ENCODE results near the gene SORCS2. TPM values are rescaled to one million over a fixed set of nuclear protein-coding genes. Genes with fewer than 3 reads are reported as not detected.

Gene SORCS2
- total RNA-seq, 1 experiment from 2014 or later: not detected

- POLR2A ChIA-PET: no interaction called here
- BruUV-seq (replicated peaks): no TSS peak
- Mint-ChIP-seq H3K27me3 (ENCODE audit: insufficient read depth, unreplicated experiment) (peaks cover 42% of the 10 kb centered on the region), H3K4me3 (ENCODE audit: unreplicated experiment) (no peak overlapping the region), H3K9me3 (ENCODE audit: unreplicated experiment) (no peaks in the 10 kb centered on the region), H3K27ac (ENCODE audit: low read depth, unreplicated experiment) (no peak overlapping the region), H3K4me1 (ENCODE audit: insufficient read depth, unreplicated experiment) (peaks cover 7% of the 10 kb centered on the region), H3K36me3 (ENCODE audit: insufficient read depth, unreplicated experiment) (no peaks in the 10 kb centered on the region)
- intact Hi-C loops (cut with micrococcal nuclease): no loop called here
- CTCF ChIA-PET: no interaction called here
- TF ChIP-seq, protein P1, sequence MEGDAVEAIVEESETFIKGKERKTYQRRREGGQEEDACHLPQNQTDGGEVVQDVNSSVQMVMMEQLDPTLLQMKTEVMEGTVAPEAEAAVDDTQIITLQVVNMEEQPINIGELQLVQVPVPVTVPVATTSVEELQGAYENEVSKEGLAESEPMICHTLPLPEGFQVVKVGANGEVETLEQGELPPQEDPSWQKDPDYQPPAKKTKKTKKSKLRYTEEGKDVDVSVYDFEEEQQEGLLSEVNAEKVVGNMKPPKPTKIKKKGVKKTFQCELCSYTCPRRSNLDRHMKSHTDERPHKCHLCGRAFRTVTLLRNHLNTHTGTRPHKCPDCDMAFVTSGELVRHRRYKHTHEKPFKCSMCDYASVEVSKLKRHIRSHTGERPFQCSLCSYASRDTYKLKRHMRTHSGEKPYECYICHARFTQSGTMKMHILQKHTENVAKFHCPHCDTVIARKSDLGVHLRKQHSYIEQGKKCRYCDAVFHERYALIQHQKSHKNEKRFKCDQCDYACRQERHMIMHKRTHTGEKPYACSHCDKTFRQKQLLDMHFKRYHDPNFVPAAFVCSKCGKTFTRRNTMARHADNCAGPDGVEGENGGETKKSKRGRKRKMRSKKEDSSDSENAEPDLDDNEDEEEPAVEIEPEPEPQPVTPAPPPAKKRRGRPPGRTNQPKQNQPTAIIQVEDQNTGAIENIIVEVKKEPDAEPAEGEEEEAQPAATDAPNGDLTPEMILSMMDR (IDR thresholded peaks at IDR 0.05; ENCODE audit: unreplicated experiment): no peak
- DNase-seq (ENCODE audit: unreplicated experiment): no peak
Measured at GRCh38 chr4:7512946-7513345, 320.6 kb downstream of the SORCS2 start.

- peaks cover 7% of the 10 kb centered on the region for H3K4me1 Mint-ChIP-seq (ENCODE audit: insufficient read depth, unreplicated experiment)
Measured at GRCh38 chr4:7513671-7514070, 321.3 kb downstream of the SORCS2 start.

DNA sequence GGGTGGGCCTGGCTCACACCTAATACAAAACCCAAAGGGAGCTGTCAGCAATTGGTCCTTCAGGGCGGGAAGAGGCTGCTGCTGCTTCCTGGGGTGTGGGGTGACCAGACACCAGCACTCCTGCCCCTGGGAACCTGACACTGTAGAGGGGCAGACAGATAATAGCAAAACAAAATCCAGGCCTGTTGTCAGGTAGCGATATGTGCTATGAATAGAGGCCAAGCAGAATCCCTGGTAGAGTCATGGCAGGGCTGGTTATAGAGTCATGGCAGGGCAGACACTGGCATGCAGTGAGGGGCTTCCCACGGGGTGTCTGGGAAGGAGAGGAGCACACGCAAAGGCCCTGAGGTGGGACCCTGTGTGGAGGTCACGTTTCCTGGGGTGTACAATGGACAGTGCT lies 321.9 kb downstream of the SORCS2 start:
- TF ChIP-seq, protein P1 (IDR thresholded peaks at IDR 0.05; ENCODE audit: unreplicated experiment): no peak
- Mint-ChIP-seq H3K4me3 (ENCODE audit: unreplicated experiment) (no peak overlapping the region), H3K36me3 (ENCODE audit: insufficient read depth, unreplicated experiment) (no peaks in the 10 kb centered on the region), H3K4me1 (ENCODE audit: insufficient read depth, unreplicated experiment) (peaks cover 7% of the 10 kb centered on the region), H3K9me3 (ENCODE audit: unreplicated experiment) (no peaks in the 10 kb centered on the region), H3K27me3 (ENCODE audit: insufficient read depth, unreplicated experiment) (peaks cover 42% of the 10 kb centered on the region), H3K27ac (ENCODE audit: low read depth, unreplicated experiment) (no peak overlapping the region)
- no peak for DNase-seq (ENCODE audit: unreplicated experiment)
- ChIA-PET POLR2A (interaction anchor here (1.6 kb wide), 1 partner anchor 31 kb away, joined by 4 read pairs; no protein-coding TSS in a partner anchor), CTCF (no interaction called here)
- intact Hi-C loops (cut with micrococcal nuclease): no loop called here
- BruUV-seq (replicated peaks): no TSS peak

More at GRCh38 chr4:7513671-7514070, 321.3 kb downstream of the SORCS2 start:
- Mint-ChIP-seq H3K27me3 (ENCODE audit: insufficient read depth, unreplicated experiment) (peaks cover 42% of the 10 kb centered on the region), H3K27ac (ENCODE audit: low read depth, unreplicated experiment) (no peak overlapping the region), H3K9me3 (ENCODE audit: unreplicated experiment) (no peaks in the 10 kb centered on the region), H3K36me3 (ENCODE audit: insufficient read depth, unreplicated experiment) (no peaks in the 10 kb centered on the region), H3K4me3 (ENCODE audit: unreplicated experiment) (no peak overlapping the region)
- ChIA-PET CTCF (no interaction called here), POLR2A (interaction anchor here (1.6 kb wide), 1 partner anchor 32 kb away, joined by 4 read pairs; no protein-coding TSS in a partner anchor)
- BruUV-seq (replicated peaks): no TSS peak
- TF ChIP-seq, protein P1 (IDR thresholded peaks at IDR 0.05; ENCODE audit: unreplicated experiment): no peak
- intact Hi-C loops (cut with micrococcal nuclease): no loop called here
- peak; percentile 16 for DNase-seq (ENCODE audit: unreplicated experiment)

DNA sequence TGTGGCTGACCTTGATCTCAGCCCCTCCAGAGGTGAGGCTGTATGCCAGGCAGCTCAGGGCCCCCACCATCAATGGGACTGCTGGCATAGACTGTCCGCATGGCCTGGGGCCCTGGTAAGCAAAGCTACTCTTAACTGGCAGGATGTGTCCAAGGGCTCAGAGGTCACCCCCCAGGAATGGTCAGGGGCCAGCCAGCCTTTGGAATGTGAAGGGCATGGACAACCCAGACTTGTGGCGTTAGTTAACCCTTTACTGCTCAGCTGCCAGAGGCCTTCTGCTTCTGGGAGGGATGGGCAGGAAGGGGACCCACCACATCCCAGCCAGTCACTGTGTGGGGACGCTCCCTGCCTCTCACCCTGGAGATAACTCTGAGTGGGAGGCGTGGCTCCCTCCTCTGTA lies 322.5 kb downstream of the SORCS2 start:
- no peaks in the 10 kb centered on the region for H3K36me3 Mint-ChIP-seq (ENCODE audit: insufficient read depth, unreplicated experiment)
- no peaks in the 10 kb centered on the region for H3K9me3 Mint-ChIP-seq (ENCODE audit: unreplicated experiment)
- TF ChIP-seq, protein P1 (IDR thresholded peaks at IDR 0.05; ENCODE audit: unreplicated experiment): no peak
- intact Hi-C loops (cut with micrococcal nuclease): no loop called here
- peaks cover 45% of the 10 kb centered on the region for H3K27me3 Mint-ChIP-seq (ENCODE audit: insufficient read depth, unreplicated experiment)
- BruUV-seq (replicated peaks): no TSS peak
- H3K27ac Mint-ChIP-seq (ENCODE audit: low read depth, unreplicated experiment): no peak overlapping the region
- ChIA-PET POLR2A (interaction anchor here (1.6 kb wide), 1 partner anchor 31 kb away, joined by 4 read pairs; no protein-coding TSS in a partner anchor), CTCF (no interaction called here)
- peaks cover 7% of the 10 kb centered on the region for H3K4me1 Mint-ChIP-seq (ENCODE audit: insufficient read depth, unreplicated experiment)
- no peak overlapping the region for H3K4me3 Mint-ChIP-seq (ENCODE audit: unreplicated experiment)
- no peak for DNase-seq (ENCODE audit: unreplicated experiment)

Measured in MCF 10A (cell line).